ENCODE measurements around the gene MFSD6.
"Not testable (repeated sequence)": the region's sequence is repeated elsewhere in the genome, so short reads cannot be mapped to it uniquely, and the experiment has no call there.

The MFSD6 gene

DNA sequence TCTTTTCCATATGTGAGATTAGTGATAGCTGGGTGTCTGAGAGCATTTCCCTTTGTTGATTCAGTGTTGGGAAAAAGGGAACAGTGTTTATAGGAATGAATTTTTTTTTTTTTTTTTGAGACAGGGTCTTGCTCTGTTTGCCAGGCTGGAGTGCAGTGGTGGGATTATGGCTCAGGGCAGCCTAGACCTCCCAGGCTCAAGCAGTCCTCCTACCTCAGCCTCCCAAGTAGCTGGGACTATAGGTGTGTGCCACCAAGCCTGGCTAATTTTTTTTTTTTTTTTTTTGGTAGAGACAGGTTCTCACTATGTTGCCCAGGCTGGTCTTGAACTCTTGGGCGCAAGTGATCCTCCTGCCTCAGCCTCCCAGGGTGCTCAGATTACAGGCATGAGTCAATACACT is 60.2 kb downstream of the MFSD6 start:
- not testable (repeated sequence) for DNase-seq

DNA sequence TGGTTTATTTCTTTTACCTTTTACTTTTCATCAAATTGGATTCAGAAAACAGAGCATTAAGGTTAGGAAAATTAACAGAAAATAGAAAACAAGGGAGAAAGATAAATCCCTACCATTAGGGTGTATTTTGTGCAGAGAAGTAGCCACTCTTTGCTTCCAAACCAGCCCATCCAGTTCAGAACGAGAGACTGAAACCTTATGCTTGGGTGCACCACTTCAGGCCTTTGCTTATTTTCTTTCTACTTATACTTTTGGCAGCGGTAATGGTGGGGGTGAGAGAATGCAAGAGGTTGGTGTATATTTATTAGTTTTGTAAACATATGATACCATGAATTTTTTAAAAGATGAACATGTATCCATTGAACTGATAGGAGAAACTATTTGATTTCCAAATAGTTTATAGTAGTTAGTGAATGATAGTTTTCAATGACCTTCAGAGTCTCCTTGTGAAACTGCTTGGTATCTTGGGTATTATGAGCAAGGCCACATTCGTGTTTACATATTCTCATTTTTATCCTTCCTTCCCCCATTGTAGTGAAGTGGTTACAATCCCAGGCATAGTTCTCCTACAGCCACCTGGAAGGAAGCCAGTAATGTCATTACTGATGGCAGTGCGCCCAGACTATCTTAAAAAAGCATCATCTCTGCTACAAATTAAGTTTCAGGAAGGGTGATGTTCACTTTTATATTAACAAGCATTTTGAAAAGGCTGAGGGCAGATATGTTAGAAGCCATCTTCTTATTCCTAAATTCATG is 60.8 kb downstream of the MFSD6 start:
- DNase-seq: no peak

DNA sequence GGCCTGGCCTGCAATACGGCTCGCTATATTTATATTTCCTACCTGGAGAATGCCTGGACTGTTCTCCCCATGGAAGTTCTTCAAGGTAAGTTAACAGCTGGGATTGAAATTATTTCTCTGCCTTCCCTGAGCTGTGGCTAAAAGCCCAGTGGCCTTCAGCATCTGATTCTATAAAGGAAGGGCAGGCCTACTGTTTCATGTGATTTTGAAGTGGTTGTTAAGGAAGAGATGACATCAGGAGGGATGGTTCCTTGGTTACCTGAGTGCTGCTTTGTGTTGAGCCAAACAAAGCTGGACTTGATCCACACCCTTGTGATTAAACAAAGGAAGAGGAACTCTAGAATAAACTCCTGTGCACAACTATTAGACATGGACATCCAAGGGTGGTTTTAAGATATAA is 61.6 kb downstream of the MFSD6 start:
- no peak for DNase-seq

DNA sequence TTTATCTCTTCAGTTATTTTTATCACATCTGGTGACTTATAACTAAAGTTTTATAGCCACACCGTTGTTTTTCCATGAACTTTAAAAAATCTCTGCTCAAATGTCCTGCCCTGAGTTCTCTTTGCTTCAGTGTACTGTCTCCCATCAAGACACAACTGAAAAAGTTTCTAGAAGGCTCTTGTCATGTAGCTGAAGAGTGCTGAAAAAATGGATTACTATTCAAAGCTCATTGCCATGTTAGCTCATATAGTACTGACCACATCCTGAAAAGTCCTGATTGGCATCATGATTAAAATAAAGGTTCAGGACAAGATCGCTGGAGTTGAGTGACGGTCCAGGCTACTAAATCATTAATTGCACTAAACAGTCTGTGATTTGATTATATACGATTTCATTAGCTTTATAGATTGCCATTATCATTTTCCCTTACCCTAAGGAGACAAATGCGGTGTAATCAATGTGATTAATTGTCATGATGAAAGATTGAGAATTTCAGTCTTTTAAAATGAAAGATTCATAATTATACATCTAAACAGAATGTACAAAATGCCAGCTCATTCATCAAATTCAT is 62.2 kb downstream of the MFSD6 start:
- no peak for DNase-seq

DNA sequence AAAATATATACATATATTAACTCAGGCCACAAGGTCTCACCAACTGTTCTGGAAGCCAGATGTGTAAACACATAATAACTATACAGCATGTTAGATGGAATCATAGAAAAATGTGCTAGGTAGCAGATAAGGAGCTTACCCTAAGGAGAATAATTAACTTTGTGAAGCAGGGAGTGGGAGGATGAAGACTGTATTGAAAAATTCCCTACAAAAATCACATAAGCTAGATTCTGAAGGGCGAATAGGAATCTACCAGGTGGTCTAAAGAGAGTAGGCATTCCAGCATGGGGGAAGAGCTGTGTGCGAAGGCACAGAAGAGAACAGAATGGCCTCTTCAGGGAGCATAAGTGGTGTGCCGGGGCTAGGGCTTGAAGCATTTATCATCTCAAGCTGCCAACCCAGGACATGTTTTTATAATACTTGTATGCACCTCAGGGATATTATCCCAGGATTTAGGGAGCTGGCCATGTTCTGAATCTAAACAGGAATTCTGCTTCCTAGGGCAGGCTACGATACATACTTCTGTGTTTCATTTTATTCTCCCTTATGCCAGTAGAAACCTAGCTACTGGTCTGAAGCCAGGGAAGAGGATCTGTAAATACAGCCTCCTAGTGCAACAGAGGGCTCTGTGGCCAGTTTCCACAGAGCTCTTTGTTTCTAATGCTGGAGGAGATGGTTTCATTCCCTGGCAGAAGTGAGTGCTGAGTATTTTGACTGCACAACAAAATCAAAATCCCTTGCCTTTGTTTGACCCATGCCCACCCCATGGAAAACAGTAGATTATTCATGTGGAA is 69.7 kb downstream of the MFSD6 start:
- DNase-seq: no peak

DNA sequence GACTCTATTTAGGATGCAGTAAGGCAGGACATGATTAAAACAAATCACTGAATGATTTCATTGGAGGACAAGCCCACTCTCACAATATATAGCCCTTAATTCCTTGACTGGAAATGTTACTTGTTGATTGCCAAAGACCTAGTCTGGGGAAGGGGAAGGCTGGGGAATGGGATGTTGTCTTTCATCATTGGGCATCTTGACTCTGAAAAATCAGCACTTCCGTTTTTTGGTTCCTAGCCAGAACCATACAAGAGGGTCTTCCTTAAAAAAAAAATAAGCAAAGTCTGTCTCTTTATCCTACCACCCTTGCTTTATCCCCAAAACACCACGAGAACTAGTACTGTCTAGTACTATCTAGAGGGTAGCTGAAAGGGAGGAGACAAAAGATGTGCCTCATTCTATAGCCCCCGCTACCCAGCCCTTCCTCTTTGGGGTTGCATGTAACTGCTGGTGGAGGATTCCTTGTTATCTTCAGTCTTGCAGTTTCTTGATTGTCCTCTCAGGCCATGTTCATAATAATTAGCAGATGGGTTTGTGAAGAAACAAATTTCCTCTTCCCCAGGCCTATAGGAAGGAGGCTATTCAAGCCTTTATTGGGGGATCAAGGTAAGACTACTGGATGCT is 70.5 kb downstream of the MFSD6 start:
- no peak for DNase-seq

DNA sequence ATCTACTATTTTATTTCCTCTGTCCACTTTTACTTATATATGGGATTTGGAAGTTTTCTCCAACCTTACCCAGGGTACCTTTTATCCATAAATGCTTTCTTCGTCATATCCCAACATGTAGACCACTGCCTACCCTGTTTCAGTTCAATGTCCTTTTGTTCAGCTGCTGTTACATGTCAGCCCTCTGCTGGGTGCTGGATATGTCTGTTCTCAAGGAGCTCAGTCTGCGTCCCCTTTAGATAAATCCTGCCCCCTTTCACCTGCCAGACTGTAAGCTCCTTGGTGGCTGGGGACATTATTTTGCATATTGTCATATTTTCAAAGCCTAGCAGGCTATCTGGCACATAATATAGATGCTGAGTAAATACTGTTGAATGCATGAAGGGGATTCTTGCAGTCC is 73.2 kb downstream of the MFSD6 start:
- DNase-seq: no peak

DNA sequence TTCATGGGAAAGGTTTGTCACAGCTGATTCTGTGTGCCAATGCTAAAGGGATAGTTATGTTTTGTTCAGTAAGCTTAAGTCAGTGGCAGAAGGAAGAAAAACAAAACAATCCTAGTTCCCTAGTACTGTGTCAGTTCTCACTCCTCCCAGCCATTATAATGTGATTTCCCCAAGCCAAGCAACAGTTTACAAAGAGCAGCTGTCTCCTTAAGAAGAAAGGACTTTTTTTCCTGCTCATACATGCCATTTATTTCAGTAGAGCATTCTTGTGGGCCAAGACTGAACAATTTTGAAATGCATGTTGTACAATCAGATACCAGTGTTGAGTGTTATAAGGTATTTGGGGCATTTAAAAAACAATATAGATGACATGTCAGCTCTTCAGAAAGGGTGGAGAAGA is 74.3 kb downstream of the MFSD6 start:
- DNase-seq: no peak

DNA sequence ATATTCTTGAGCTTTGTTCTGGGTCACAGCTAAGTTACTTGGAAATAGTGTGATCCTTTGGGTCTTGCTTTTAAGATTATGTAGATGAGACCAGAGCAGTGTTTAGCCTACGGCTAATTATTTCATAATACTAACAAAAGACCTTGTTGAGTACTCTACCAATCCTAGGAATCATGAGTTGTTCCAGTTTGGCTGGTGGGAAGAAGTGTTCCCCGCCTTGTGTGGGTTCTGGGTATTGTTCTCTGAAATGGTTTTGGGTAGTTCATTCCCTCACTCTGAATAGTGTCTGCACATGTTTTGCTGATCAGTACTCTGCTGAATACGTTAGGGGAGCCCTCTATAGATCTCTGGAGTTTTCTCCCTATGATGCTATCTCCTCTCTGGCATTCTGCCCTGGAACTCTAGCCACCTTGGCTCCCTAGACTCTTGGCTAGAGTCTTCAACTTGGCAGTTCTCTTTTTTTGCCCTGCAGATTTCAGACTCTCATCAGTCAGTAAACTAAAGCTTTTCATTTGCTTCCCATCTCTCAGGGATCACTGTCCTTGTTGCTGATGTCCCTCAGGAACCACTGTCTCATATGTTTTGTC is 78.0 kb downstream of the MFSD6 start:
- no peak for DNase-seq

DNA sequence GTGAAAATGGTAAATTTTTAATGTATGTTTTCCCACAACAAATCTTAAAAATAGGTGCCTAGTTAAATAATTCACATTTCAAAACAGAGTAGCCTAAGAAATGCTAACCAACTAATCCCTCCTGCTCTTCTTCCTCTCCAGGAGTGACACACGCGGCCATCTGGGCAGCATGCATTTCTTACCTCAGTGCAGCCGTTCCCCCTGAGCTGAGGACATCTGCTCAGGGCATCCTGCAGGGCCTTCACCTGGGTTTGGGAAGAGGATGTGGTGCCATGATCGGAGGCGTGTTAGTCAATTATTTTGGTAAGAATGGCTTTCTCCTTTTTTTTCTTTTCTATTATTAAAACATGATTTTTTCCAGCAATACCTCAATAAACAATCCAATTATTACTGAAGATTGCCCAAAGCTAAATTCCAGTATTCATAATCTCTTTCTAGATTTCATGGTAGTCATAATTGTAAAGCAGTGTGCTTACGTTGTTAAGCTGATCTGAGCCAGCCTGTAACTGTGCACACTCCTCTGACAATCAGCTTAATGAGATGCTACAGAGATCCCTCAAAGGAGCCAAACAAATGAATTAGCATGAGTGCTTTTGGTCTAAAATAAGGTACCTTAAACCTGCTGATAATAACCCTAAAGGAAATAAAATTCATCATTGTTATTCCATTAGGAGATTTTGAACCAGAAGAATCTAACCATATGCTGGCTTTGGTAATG is 80.5 kb downstream of the MFSD6 start:
- no peak for DNase-seq

DNA sequence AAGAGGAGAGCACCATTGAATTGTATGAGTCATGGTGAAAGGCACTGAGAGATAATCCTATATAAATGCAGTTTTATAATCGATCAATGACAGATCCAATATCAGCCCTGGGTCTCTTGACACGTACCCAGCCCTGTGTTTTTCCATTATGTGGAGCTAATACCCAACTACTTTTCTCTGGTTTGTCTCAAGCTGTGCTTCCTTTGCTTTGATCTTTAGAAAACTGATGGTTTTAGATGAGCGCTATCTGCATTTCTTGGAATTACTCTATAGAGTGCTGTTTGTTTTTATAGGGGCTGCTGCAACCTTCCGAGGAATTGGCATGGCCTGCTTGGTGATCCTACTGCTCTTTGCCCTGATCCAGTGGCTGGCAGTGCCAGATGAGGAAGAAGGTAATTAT is 81.3 kb downstream of the MFSD6 start:
- no peak for DNase-seq

DNA sequence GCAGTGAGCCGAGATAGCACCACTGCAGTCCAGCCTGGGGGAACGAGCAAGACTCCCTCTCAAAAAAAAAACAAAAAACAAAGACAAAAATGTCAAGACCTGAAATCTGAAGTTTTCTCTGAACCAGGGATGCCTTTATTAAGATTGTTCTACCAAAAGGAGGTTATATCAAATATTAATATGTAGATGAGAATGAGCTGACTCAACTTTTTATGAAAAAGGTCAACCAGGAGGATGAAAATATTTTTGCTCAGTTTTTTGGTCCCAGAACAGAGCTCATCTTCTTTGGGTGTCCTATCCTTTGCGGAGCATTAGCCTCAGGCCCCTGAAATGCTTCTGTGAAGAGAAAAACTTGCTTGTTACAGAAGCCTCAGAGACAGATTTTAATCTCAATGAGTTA is 82.3 kb downstream of the MFSD6 start:
- no peak for DNase-seq

DNA sequence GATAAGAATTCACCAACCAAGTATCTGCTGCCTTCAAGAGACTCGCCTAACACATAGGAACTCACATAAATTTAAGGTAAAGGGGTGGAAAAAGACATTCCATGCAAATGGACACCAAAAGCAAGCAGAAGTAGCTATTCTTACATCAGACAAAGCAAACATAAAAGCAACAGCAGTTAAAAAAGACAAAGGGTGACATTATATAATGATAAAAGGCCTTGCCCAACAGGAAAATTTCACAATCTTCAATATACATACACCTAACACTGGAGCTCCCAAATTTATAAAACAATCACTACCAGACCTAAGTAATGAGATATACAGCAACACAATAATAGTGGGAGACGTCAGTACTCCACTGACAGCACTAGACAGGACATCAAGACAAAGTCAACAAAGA is 84.9 kb downstream of the MFSD6 start:
- no peak for DNase-seq

DNA sequence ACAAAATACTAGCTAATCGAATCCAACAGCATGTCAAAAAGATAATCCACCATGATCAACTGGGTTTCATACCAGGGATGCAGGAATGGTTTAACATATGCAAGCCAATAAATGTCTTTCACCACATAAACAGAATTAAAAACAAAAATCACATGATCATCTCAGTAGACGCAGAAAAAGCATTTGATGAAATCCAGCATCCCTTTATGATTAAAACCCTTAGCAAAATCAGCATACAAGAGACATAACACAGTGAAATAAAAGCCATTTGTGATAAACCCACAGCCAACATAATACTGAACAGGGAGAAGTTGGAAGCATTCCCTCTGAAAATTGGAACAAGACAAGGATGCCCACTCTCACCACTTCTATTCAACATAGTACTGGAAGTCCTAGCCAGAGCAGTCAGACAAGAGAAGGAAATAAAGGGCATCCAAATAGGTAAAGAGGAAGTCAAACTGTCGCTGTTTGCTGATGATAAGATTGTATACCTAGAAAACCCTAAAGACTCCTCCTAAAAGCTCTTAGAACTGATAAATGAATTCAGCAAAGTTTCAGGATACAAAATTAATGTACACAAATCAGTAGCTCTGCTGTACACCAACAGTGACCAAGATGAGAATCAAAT is 86.6 kb downstream of the MFSD6 start:
- not testable (repeated sequence) for DNase-seq

DNA sequence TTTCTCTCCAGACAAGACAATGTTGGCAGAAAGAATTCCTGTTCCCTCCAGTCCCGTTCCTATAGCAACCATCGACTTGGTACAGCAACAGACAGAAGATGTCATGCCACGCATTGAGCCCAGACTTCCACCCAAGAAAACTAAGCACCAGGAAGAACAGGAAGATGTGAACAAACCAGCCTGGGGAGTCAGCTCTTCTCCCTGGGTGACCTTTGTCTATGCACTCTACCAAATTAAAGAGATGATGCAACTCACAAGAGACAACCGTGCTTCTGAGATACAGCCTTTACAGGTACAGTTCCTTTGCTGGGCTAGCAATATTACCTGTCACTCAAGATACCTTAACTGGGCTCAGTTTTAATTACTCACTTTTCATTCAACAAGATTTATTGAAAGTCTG is 89.3 kb downstream of the MFSD6 start:
- DNase-seq: no peak

DNA sequence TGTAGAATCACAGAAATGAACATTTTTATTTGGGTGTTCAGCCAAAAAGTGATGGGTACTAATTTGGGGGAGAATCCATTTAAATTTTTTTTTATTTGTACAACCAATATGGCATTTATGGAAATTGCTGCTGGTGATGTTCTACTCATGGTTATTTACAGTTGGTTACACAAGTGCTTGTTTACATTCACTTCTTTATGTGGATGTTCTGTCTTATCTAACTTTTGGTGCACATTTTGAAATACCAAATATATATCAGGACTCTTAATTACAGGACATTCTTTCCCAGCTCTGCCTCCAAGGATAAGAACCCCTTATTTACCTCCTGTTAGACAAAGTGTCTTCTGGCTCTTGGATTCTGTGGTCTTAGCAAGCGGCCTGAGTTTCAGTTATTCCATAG is 91.1 kb downstream of the MFSD6 start:
- no peak for DNase-seq

DNA sequence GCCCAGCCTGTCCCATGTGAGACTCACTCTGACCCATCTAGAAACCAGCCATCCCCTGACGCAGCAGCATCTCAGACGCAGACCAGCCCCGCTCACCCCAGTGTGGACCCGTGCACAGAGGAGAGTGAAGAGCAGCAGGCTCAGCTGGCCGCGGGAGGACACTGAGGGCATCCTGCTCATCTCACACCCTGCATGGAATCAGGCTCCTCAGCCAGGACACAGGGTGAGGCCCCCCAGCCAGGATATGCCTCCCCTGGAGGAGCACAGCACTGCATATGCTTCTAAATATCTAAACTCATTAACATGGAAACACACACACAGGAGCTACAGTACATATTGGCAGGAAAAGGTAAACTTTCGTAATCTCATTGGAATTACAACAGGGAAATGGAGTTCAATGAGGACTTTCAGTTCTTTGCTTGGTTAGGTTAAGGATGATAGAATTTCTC is 91.9 kb downstream of the MFSD6 start:
- no peak for DNase-seq

DNA sequence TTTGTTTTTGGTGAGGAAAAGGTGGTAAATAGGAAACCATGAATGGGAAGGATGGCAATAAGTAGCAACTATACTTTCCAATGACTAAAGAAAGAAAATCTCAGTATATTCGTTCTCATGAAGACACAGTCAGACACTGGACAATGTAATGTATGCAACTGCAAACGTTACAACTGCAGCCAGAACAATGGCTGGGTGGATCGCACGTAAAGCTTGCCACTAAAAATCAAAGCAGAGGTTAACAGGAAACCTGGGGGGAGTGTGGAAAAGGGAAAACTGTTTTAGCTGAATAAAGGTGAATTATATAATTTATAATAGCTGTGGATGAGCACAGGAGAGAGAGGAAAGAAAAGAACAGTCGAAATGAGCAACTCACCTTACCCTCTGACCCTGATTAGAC is 93.1 kb downstream of the MFSD6 start:
- no peak for DNase-seq

DNA sequence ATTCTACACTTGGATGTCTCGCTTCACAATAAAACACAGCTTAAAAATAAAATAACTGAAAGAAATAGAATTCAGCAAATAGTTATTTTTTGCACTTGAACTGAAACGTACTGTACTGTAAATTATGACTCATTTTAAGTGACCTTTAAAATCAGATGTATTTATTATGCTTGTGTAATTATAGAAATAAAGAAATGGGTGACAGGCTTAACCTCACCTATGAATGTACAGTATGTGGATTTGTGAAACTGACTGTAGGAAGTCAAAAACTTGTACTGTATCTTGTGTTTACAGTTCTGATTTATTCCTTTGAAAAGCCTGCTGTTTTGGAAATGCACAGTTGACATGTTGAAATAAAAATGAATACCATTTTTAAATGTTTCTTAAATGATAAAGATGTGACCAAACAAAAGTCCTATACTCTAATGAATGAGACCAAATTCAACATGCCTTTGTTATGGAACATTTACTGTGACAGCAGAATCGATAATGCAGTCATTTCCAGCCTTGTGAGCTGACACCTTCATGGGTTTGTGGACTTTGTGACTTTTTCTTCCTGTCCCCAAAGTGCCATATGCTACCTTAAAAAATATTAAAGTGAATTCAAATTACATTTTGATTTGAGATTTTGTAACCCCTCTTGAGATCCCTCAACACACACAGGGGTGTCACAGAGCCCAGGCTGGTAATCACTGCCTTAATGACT is 93.7 kb downstream of the MFSD6 start:
- DNase-seq: no peak

DNA sequence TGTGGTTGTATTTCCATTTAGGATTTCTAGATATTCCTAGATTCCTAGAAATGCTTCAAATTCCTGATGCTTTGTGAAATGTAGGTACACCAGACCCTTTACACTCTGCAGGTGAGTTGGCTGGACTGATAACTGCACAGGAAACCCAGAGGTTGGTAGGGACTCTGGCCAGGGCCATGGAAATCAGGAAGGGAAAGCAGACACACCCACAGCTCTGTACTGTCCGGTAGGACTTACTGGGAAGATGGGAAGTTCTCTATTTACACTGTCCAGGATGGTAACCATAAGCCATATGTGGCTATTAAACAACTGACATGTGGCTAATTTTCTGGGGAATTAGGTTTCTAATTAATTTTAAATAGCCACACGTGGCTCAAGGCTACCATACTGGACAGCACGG is 94.9 kb downstream of the MFSD6 start:
- DNase-seq: no peak

DNA sequence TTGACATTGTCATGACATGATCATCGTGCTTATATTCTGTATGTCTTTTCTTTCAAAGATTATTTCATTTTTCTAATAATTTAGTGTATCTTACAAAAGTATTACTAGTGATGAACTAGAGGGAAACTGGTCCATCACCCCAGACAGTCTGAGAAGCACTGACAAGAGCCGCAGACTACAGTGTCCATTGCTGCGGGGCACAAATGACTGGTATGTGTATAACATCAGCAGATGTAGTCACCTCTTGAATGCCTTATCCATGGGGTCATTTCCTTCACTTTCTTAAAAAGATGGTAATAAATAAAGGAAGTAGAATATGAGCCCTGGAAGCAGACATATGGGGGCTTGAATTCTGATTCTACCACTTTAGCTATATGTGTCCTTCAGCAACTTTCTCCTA is 96.8 kb downstream of the MFSD6 start:
- DNase-seq: no peak

All from activated naive CD4-positive, alpha-beta T cell (primary cell).